Stimulated activated naive CD8-positive, alpha-beta T cell treated with anti-CD3 and anti-CD28 coated beads, Interleukin-15, Interleukin-2, amounts not matched to agents 100 ng/mL and 50 ng/mL, for 24 hours (primary cell): ENCODE data around the gene PCDHGC3.
A peak's percentile ranks its signal among the peaks of the same experiment; 100 is the strongest.

Experiments
- H3K27ac Mint-ChIP-seq: one replicate; pipeline ENCODE4 v1.8.0; 2021; ENCODE audit warnings: mild to moderate bottlenecking, mixed read lengths
- H3K27me3 Mint-ChIP-seq: one replicate; pipeline ENCODE4 v1.8.0; 2021; ENCODE audit warnings: mixed read lengths
- H3K36me3 Mint-ChIP-seq: one replicate; pipeline ENCODE4 v1.8.0; 2021; ENCODE audit warnings: low read depth, mixed read lengths
- H3K4me1 Mint-ChIP-seq: one replicate; pipeline ENCODE4 v1.8.0; 2021; ENCODE audit warnings: low read depth, mixed read lengths
- H3K4me3 Mint-ChIP-seq: one replicate; pipeline ENCODE4 v1.8.0; 2021; ENCODE audit warnings: mild to moderate bottlenecking, mixed read lengths
- H3K9me3 Mint-ChIP-seq: one replicate; pipeline ENCODE4 v1.8.0; 2021; ENCODE audit warnings: mixed read lengths

The PCDHGC3 gene

GRCh38 chr5:141477044-141477575 is 1.3 kb downstream of the PCDHGC3 start:
- Mint-ChIP-seq H3K4me3 (peak overlapping the region; percentile 86), H3K36me3 (no peaks in the 10 kb centered on the region), H3K27ac (no peak overlapping the region), H3K27me3 (peaks cover 66% of the 10 kb centered on the region), H3K4me1 (peaks cover 20% of the 10 kb centered on the region), H3K9me3 (no peaks in the 10 kb centered on the region)

GRCh38 chr5:141477815-141478214 is 2.0 kb downstream of the PCDHGC3 start:
- Mint-ChIP-seq H3K4me1 (peaks cover 20% of the 10 kb centered on the region), H3K27ac (no peak overlapping the region), H3K4me3 (no peak overlapping the region), H3K9me3 (no peaks in the 10 kb centered on the region), H3K36me3 (no peaks in the 10 kb centered on the region), H3K27me3 (peaks cover 72% of the 10 kb centered on the region)

- Mint-ChIP-seq H3K27ac (no peak overlapping the region), H3K9me3 (no peaks in the 10 kb centered on the region), H3K4me3 (no peak overlapping the region), H3K27me3 (peaks cover 78% of the 10 kb centered on the region), H3K36me3 (no peaks in the 10 kb centered on the region), H3K4me1 (peaks cover 20% of the 10 kb centered on the region)
Measured at GRCh38 chr5:141478321-141478945, 2.7 kb downstream of the PCDHGC3 start.

GRCh38 chr5:141479776-141480175 is 4.0 kb downstream of the PCDHGC3 start:
- H3K36me3 Mint-ChIP-seq: no peaks in the 10 kb centered on the region
- H3K27ac Mint-ChIP-seq: no peak overlapping the region
- H3K4me1 Mint-ChIP-seq: peaks cover 22% of the 10 kb centered on the region
- no peak overlapping the region for H3K4me3 Mint-ChIP-seq
- no peaks in the 10 kb centered on the region for H3K9me3 Mint-ChIP-seq
- peaks cover 86% of the 10 kb centered on the region for H3K27me3 Mint-ChIP-seq

- Mint-ChIP-seq H3K27me3 (peaks cover 86% of the 10 kb centered on the region), H3K9me3 (no peaks in the 10 kb centered on the region), H3K4me3 (no peak overlapping the region)
Measured at GRCh38 chr5:141483902-141484301, 8.1 kb downstream of the PCDHGC3 start.

GRCh38 chr5:141484310-141484640 is 8.5 kb downstream of the PCDHGC3 start:
- no peaks in the 10 kb centered on the region for H3K9me3 Mint-ChIP-seq

More at GRCh38 chr5:141483902-141484301, 8.1 kb downstream of the PCDHGC3 start:
- Mint-ChIP-seq H3K36me3 (no peaks in the 10 kb centered on the region), H3K4me1 (peaks cover 9% of the 10 kb centered on the region), H3K27ac (no peak overlapping the region)

GRCh38 chr5:141484641-141485311 is 9.0 kb downstream of the PCDHGC3 start, which contains the start of gene PCDHGC4:
Gene PCDHGC4 (plus strand): TSS chr5:141485030. CDS start chr5:141485174, 144 bp downstream.
- Mint-ChIP-seq H3K4me3 (peak within 1 kb of the TSS; percentile 5), H3K27me3 (peaks cover 89% of the 10 kb centered on the region), H3K36me3 (no peaks in the 10 kb centered on the region), H3K9me3 (no peaks in the 10 kb centered on the region), H3K27ac (no peak within 1 kb of the TSS), H3K4me1 (peaks cover 9% of the 10 kb centered on the region)

More at GRCh38 chr5:141484310-141484640, 8.5 kb downstream of the PCDHGC3 start:
- Mint-ChIP-seq H3K4me3 (no peak overlapping the region), H3K27ac (no peak overlapping the region), H3K4me1 (peaks cover 9% of the 10 kb centered on the region), H3K27me3 (peaks cover 89% of the 10 kb centered on the region), H3K36me3 (no peaks in the 10 kb centered on the region)

GRCh38 chr5:141485321-141486055 is 9.7 kb downstream of the PCDHGC3 start:
- Mint-ChIP-seq H3K27ac (no peak overlapping the region), H3K9me3 (no peaks in the 10 kb centered on the region), H3K27me3 (peaks cover 93% of the 10 kb centered on the region), H3K36me3 (no peaks in the 10 kb centered on the region), H3K4me3 (peak overlapping the region; percentile 5), H3K4me1 (peaks cover 9% of the 10 kb centered on the region)

GRCh38 chr5:141486091-141486490 is 10.3 kb downstream of the PCDHGC3 start:
- no peak overlapping the region for H3K27ac Mint-ChIP-seq
- no peaks in the 10 kb centered on the region for H3K36me3 Mint-ChIP-seq
- no peak overlapping the region for H3K4me3 Mint-ChIP-seq
- H3K27me3 Mint-ChIP-seq: peaks cover 93% of the 10 kb centered on the region
- H3K9me3 Mint-ChIP-seq: no peaks in the 10 kb centered on the region
- peaks cover 9% of the 10 kb centered on the region for H3K4me1 Mint-ChIP-seq

- H3K36me3 Mint-ChIP-seq: no peaks in the 10 kb centered on the region
- no peak overlapping the region for H3K27ac Mint-ChIP-seq
- peaks cover 13% of the 10 kb centered on the region for H3K4me1 Mint-ChIP-seq
- peaks cover 93% of the 10 kb centered on the region for H3K27me3 Mint-ChIP-seq
- no peaks in the 10 kb centered on the region for H3K9me3 Mint-ChIP-seq
- H3K4me3 Mint-ChIP-seq: no peak overlapping the region
Measured at GRCh38 chr5:141487131-141487530, 11.4 kb downstream of the PCDHGC3 start.

- Mint-ChIP-seq H3K27me3 (peaks cover 88% of the 10 kb centered on the region), H3K36me3 (no peaks in the 10 kb centered on the region), H3K4me1 (peaks cover 15% of the 10 kb centered on the region), H3K4me3 (no peak within 1 kb of the TSS), H3K27ac (no peak within 1 kb of the TSS), H3K9me3 (no peaks in the 10 kb centered on the region)
Measured at GRCh38 chr5:141488591-141489561, 13.1 kb downstream of the PCDHGC3 start, which contains the start of gene PCDHGC5. Gene PCDHGC5 (plus strand): TSS chr5:141489081. CDS start chr5:141489241, 160 bp downstream.

- H3K27me3 Mint-ChIP-seq: peaks cover 87% of the 10 kb centered on the region
- H3K36me3 Mint-ChIP-seq: no peaks in the 10 kb centered on the region
- H3K4me1 Mint-ChIP-seq: peaks cover 12% of the 10 kb centered on the region
- no peaks in the 10 kb centered on the region for H3K9me3 Mint-ChIP-seq
- no peak overlapping the region for H3K27ac Mint-ChIP-seq
- no peak overlapping the region for H3K4me3 Mint-ChIP-seq
Measured at GRCh38 chr5:141489841-141490240, 14.1 kb downstream of the PCDHGC3 start.

GRCh38 chr5:141490271-141490670 is 14.5 kb downstream of the PCDHGC3 start:
- Mint-ChIP-seq H3K27ac (no peak overlapping the region), H3K4me3 (no peak overlapping the region), H3K9me3 (no peaks in the 10 kb centered on the region), H3K27me3 (peaks cover 84% of the 10 kb centered on the region), H3K4me1 (peaks cover 8% of the 10 kb centered on the region), H3K36me3 (no peaks in the 10 kb centered on the region)

GRCh38 chr5:141490771-141491170 is 15.0 kb downstream of the PCDHGC3 start:
- H3K27ac Mint-ChIP-seq: no peak overlapping the region

More at GRCh38 chr5:141490771-141491170, 15.0 kb downstream of the PCDHGC3 start:
- Mint-ChIP-seq H3K4me1 (peaks cover 10% of the 10 kb centered on the region), H3K27me3 (peaks cover 84% of the 10 kb centered on the region), H3K36me3 (no peaks in the 10 kb centered on the region), H3K4me3 (no peak overlapping the region), H3K9me3 (no peaks in the 10 kb centered on the region)
